Right renal cortex interstitium (tissue), 3 donors: ENCODE data around the gene TMEM8B. TPM values are rescaled to one million over a fixed set of nuclear protein-coding genes. Genes with fewer than 3 reads are reported as not detected.
"Not testable (repeated sequence)": the region's sequence is repeated elsewhere in the genome, so short reads cannot be mapped to it uniquely, and the experiment has no call there.

ENCODE experiments used
- DNase-seq, 3 donors: peaks; one replicate each; pipeline ENCODE4 v3.0.0-alpha.2; 2013; ENCODE audit warnings: low read depth in 3 of 3, low spot score in 2 of 3
- polyA plus RNA-seq, 3 donors: library from polyadenylated mRNA; unstranded; fragments of 120-200 nt; gene quantifications; one replicate each; pipeline ENCODE4 v1.2.1, GENCODE V29; 2013; ENCODE audit not compliant: insufficient read length in 3 of 3

Gene TMEM8B
- polyA plus RNA-seq, 3 donors = 21.0 to 25.3 (median 21.5) TPM

DNA sequence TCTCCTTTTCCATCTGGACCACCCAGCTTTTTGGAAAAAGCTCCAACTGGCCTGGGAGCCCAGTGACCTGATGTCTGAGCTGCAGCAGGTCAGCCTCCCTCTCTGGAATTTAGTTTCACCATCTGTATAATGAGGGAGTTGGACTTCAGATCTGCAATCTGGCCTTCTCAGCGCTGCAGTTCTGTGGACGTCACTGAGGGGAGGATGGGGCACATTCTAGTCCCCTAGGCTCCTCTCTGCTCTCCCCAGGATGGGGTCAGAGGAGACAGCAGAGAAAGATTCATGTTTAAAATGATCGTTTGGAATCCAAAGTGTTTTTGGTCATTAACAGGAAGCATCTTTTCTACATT lies 30.9 kb downstream of the TMEM8B start:
- no peak for DNase-seq

DNA sequence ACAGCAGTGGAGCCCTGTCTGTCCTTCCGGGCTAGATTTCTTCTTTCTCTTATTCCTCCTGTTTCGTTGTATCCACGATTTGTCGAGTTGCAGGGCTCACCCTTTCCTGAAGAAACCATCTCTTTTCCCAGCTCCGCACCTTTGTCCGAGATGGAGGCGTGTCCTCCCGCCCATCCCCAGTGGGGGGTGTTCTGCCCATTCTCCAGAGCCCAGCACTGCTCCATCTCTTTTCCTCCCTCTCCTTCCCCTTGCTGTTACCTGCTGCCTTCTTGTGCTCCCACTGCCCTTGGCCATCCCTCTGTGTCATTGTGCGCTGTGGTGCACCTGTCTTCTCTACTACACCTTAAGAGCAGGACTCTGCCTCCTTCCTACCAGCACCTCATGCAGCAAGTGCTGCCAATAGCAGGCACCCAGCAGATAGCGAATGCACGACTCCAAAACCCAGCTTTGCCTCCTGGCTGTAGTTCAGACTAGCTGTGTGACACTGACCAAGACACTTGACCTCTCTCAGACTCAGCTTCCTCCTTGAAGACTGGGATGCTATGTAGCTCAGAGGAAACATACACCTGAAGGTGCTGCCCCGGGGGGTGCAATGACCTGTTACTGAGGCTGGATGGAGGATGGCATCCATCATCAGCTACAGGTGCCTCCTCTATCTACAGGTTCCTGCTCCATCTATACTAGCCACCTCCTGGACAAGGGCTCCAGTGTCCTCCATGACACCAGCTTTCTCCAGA lies 32.3 kb downstream of the TMEM8B start:
- DNase-seq = no peak

DNA sequence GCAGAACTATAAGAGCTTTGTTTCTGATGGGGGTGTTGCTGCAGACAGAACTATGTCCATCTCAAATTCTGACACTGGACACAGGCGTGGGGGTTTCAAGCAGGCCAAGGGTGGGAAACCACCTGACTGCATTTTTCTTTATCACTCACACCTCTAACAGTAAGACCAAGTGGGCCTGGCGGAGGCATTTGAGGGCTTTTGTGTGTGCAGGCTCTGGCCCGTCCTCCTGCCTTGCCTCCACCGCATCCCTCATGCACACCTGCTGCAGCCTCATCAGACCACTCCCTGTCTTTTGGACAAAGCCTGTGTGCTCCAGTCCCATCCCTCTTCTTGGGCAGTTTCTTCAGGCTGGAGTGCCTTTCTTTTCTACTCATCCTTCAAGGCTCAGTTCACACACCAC lies 33.3 kb downstream of the TMEM8B start:
- no peak for DNase-seq

DNA sequence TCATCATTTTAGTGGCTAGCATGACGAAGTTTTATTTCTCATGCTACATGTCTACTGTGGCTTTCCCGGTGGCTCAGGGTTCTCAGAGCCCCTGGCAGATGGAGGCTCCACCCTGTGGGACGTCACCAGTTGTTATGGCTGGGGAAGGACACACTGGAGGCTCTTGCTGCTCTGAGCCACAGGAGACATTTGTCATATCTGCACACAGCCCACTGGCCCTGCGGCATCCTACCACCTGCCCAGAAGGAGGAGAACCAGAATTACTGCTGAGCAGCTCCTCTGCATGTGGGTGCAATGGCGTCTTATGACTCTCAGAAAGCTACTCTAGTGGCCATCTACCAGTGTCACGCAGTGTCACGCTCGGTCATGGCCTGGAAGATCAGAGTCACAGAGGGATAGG lies 34.6 kb downstream of the TMEM8B start:
- no peak for DNase-seq

DNA sequence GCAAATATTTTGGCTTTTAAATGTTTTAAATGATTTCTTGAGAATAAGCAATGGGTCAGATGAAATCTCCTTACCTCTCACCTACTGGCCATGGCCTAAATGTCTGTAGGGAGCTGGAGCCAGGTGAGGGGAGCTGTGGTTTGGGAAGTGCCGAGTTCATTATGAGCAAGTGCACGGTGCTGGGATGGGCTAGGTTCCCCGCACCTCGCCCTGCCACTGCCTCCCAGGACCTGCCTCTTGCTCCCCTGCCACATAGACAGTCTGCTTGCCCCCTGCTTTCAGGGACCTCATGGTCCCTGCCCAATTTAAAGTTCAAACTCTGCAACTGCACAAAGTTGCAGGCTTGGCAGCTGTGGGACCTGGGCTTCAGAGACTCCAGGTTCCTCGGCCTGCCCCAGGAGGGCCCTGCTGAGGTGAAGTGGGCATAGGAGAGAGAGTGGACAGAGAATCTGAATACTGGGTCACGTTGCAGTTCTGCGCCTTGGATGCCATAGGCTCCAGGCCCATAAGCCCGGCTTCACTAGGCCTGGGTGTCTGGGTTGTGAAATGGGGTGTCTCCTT lies 35.7 kb downstream of the TMEM8B start:
- no peak for DNase-seq

- DNase-seq = no peak
These were observed 38.5 kb downstream of the TMEM8B start for GRCh38 chr9:35867538-35867937.

GRCh38 chr9:35868933-35869332 lies 39.9 kb downstream of the TMEM8B start:
- no peak for DNase-seq

DNA sequence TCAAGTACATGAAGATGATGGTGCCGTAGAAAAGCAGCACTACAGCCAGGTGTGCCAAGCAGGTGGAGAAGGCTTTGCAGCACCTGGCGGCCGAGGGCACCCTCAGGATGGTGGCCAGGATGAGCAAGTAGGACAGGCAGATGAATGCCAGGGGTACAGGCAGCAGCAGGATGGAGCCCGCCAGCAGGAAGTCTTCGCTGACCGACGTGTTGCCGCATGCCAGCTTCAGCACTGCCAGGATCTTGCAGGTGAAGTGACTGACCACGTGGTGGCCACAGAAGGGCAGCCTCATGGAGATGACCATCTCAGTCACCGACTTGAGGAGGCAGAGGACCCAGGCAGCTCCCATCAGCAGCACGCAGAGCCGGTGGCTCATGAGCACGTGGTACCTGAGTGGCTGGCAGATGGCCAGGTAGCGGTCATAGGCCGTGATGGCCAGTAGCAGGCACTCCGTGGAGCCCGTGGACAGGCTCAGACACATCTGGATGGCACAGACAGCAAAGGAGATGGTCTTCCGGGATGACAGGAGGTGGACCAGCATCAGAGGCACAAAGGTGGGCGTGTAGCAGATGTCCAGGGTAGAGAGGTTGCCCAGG lies 40.7 kb downstream of the TMEM8B start:
- no peak for DNase-seq

DNA sequence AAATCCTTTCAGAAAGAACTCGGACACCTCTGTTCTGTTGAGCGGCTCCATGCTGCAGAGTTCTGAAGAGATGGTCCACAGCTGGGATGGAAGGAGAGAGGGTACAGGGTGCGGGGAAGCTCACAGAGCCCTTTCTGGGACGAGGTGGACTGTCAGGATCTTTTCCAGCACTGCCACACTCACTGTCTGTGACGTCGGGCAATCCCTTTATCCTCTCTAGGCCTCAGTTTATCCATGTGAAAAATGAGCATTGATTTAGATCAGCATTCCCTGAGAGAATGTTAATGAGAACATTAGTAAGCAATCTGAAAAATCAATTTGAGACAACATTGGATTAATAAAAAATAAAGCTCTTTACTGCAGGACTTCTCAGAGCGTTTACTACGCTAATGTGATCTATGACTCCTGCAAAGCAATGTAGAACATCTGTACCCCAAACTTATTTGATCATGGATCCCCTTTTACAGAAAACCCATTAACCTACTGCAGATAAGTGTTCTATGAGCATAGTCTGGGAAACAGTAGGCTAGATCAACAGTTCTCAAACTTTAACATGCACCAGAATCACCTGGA lies 41.4 kb downstream of the TMEM8B start, which contains the start of gene OR13J1:
OR13J1 (minus strand) TSS at position 51 of the 573 bp plus-strand sequence; CDS start at position 51, 0 bp downstream.
- DNase-seq = no peak

GRCh38 chr9:35871545-35871944 lies 42.5 kb downstream of the TMEM8B start:
- no peak for DNase-seq

DNA sequence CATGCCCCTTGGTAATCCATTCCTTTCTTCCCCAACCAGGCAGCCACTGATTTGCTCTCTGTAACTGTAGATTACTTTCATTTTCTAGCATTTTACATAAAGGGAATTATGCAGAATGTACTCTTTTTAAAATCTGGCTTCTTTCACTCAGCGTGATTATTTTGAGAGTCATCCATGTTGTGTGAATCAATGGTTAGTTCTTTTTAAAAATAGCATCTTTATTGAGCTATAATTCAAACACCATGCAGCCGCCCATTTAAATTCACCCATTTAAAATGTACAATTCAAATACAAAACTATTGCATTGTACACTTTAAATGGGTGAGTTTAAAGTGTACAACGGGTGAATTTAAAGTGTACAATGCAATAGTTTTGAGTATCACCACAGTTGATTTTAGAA lies 43.5 kb downstream of the TMEM8B start:
- no peak for DNase-seq

- DNase-seq = peak in 2 of 3 donors; percentile 57 to 60
These were observed 53.3 kb downstream of the TMEM8B start for GRCh38 chr9:35882263-35882848.

DNA sequence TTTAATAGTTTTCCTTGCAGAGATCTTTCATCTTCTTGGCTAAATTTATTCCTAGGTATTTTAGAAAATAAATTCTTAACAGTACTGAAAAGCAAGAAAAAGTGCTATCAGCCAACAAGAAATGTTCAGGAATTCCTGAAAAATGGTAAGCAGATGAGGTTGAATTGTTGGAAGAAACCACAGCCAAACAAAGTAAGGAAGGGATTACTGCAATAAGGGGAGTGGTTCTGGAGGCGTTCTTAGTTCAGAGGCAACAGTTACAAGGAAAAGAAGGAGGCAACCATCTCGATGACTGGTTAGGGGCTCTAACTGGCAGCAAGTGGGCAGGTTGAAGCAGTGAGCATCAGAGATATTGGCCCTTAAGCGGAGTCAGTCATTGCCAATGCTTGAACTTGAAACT lies 54.0 kb downstream of the TMEM8B start:
- DNase-seq = no peak

- DNase-seq = not testable (repeated sequence)
These were observed 55.9 kb downstream of the TMEM8B start for GRCh38 chr9:35884908-35885307.

DNA sequence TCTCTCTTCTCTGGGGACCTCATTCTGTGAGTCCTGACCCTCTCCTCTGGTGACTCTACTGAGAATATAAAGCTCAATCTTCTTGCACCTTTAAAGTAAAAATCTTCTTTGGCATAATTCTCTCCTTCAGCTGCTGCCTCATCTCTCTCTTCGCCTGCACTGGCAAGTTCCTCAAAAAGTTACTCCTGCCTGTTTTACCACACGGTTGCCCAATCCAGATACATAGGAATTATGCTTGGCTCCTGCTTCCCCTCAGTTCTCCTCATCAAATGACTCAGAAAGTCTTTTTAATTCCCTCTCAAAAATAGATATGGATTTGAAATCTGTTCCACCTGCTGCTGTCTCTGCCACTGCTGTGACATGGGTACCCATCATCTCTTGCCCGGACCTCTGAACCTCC lies 62.6 kb downstream of the TMEM8B start:
- DNase-seq = no peak

GRCh38 chr9:35892051-35892450 lies 63.0 kb downstream of the TMEM8B start:
- DNase-seq = no peak

GRCh38 chr9:35896570-35896969 lies 67.5 kb downstream of the TMEM8B start:
- DNase-seq = no peak

DNA sequence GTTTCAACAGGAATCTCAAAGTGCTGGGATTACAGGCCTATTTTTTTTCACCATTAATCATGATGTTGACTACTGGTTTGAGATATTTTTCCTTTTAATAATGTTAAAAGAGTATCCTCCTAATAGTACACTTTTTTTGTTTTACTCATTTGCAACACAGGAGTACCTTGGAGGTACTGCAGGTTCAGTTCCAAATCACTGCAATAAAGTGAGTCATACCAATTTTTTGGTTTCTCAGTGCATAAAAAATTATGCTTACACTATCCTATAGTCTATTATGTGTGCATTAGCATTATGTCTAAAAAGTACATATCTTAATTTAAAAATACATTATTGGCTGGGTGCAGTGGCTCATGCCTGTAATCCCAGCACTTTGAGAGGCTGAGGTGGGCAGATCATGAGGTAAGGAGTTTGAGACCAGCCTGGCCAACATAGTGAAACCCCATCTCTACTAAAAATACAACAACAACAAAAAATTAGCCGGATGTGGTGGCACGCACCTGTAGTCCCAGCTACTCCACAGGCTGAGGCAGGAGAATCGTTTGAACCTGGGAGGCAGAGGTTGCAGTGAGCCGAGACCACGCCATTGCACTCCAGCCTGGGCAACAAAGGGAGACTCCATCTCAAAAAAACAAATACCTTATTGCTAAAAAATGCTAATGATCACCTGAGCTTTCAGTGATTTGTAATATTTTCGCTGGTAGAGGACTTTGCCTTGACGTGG lies 68.5 kb downstream of the TMEM8B start:
- not testable (repeated sequence) for DNase-seq

- no peak for DNase-seq
These were observed 69.3 kb downstream of the TMEM8B start for GRCh38 chr9:35898337-35898736.

GRCh38 chr9:35899021-35899420 lies 70.0 kb downstream of the TMEM8B start:
- no peak for DNase-seq

DNA sequence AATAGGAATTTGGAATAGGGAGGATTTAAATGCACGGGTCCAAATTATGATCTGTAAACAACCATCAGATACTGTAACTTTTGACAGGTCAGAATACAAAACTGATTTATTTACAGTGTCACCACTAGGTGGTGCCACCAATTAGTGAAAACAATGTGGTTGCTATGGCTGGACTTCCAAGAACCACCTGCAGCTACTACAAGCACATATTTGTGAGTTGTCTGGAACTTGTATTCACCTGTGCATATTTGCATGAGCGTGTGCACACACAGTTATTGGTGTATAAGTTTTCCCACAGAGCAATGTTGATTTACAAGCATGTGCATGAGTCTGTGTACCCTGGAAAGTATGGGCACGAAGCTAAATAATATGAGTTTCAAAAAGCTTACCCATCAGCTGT lies 74.0 kb downstream of the TMEM8B start:
- no peak for DNase-seq
